Measurements from ENCODE around the gene BACH2.

- TF ChIP-seq CTCF (IDR thresholded peaks at IDR 0.05) (no peak), POLR2A (IDR thresholded peaks at IDR 0.05) (no peak)
These were observed 126.0 kb downstream of the BACH2 start for GRCh38 chr6:90170601-90171000.
